Loucy (cell line): ENCODE measurements around the gene GJA3.

Experiments used
- CTCF ChIP-seq: fragments of 200-600 bp; sonication (generic); conservative IDR thresholded peaks from 2 replicates; pipeline ENCODE4 v1.5.1; 2014; ENCODE audit warnings: mild to moderate bottlenecking, antibody characterized with exemption, low read length
- EZH2phosphoT487 ChIP-seq: fragments of 200-600 bp; IDR thresholded peaks from 2 replicates; pipeline ENCODE4 v1.6.1; 2018; ENCODE audit warnings: antibody characterized with exemption, mild to moderate bottlenecking, moderate library complexity, borderline replicate concordance

- no peak for TF ChIP-seq CTCF
- no peak for TF ChIP-seq EZH2phosphoT487
Measured at GRCh38 chr13:20129076-20129475, 31.8 kb downstream of the GJA3 start.
